Activated naive CD8-positive, alpha-beta T cell treated with anti-CD3 and anti-CD28 coated beads, Interleukin-2, amount 10 ng/mL, durations not matched to agents 7 days and 5 days (primary cell): ENCODE results near the gene OBP2B. TPM values are rescaled to one million over a fixed set of nuclear protein-coding genes. Genes with fewer than 3 reads are reported as not detected.

Experiments
- total RNA-seq, 2 experiments: library from RNA; stranded (reverse); gene quantifications; one replicate each; pipeline ENCODE4 v1.2.3, GENCODE V29; 2021

OBP2B gene
- total RNA-seq, 2 experiments from 2014 or later, result not detected

Other genes with a start within 250 kb of the OBP2B start
- not detected for gene GFI1B, start 230.6 kb downstream of the OBP2B start, total RNA-seq
- 10 to 100 TPM; 86.4 to 97.5 TPM for gene GTF3C5, start 178.3 kb downstream of the OBP2B start, total RNA-seq
- 1 to 10 TPM; 1.4 to 2.3 TPM for gene CEL, start 147.3 kb downstream of the OBP2B start, total RNA-seq
- gene RALGDS, start 88.0 kb downstream of the OBP2B start, total RNA-seq, result 100 to 1,000 TPM; 130 to 134 TPM
- 1 to 10 TPM; 4.0 to 4.5 TPM for gene GBGT1, start 45.3 kb downstream of the OBP2B start, total RNA-seq
- gene ABO, start 66.0 kb upstream of the OBP2B start, total RNA-seq, result not detected
- 10 to 100 TPM; 20.5 to 21.0 TPM for gene SURF6, start 126.9 kb upstream of the OBP2B start, total RNA-seq
- gene MED22, start 138.9 kb upstream of the OBP2B start, total RNA-seq, result 10 to 100 TPM; 27.8 to 35.5 TPM
- gene RPL7A, start 139.0 kb upstream of the OBP2B start, total RNA-seq, result 1,000 to 10,000 TPM; 1,843 to 1,855 TPM
- 10 to 100 TPM; 40.6 to 41.9 TPM for gene SURF1, start 147.2 kb upstream of the OBP2B start, total RNA-seq
- gene SURF2, start 147.3 kb upstream of the OBP2B start, total RNA-seq, result 10 to 100 TPM; 16.2 to 17.0 TPM
- gene SURF4, start 166.8 kb upstream of the OBP2B start, total RNA-seq, result 100 to 1,000 TPM; 160 to 161 TPM
- under 1 TPM; 0.17 to 0.91 TPM for gene STKLD1, start 167.1 kb upstream of the OBP2B start, total RNA-seq
- 10 to 100 TPM; 28.9 to 30.8 TPM for gene REXO4, start 208.8 kb upstream of the OBP2B start, total RNA-seq
- 1 to 10 TPM; 3.2 to 3.5 TPM for gene ADAMTS13, start 213.1 kb upstream of the OBP2B start, total RNA-seq